ENCODE data around the gene SYT14.

- TF ChIP-seq TARDBP (IDR thresholded peaks at IDR 0.05) (no peak), FOXM1 (IDR thresholded peaks at IDR 0.05; ENCODE audit: borderline replicate concordance) (no peak), SP1 (IDR thresholded peaks at IDR 0.05) (no peak), PKNOX1 (IDR thresholded peaks at IDR 0.05) (no peak), ELF4 (IDR thresholded peaks at IDR 0.05) (no peak)
These were observed 194.6 kb downstream of the SYT14 start for GRCh38 chr1:210132582-210132981.

Measured in HEK293T (cell line).